Suppressor macrophage treated with lipopolysaccharide for 4 hours (primary cell): ENCODE results near the gene TAF3.

Source experiments
- DNase-seq: peaks from one replicate; pipeline ENCODE4 v3.0.0-alpha.2; 2020

The TAF3 gene

GRCh38 chr10:8036506-8037198 lies 218.3 kb downstream of the TAF3 start:
- DNase-seq, result no peak

- no peak for DNase-seq
Observed at GRCh38 chr10:8037199-8037801, 219.0 kb downstream of the TAF3 start.

- DNase-seq, result no peak
Observed at GRCh38 chr10:8037941-8038894, 219.9 kb downstream of the TAF3 start.

GRCh38 chr10:8039321-8039881 lies 221.1 kb downstream of the TAF3 start:
- DNase-seq, result no peak

- DNase-seq, result no peak
Observed at GRCh38 chr10:8040651-8041050, 222.3 kb downstream of the TAF3 start.

- DNase-seq, result no peak
Observed at GRCh38 chr10:8041284-8041991, 223.1 kb downstream of the TAF3 start.

- DNase-seq, result no peak
Observed at GRCh38 chr10:8041992-8042720, 223.9 kb downstream of the TAF3 start.

- no peak for DNase-seq
Observed at GRCh38 chr10:8042721-8043568, 224.6 kb downstream of the TAF3 start.

- no peak for DNase-seq
Observed at GRCh38 chr10:8043569-8044306, 225.4 kb downstream of the TAF3 start.

GRCh38 chr10:8044331-8044907 lies 226.1 kb downstream of the TAF3 start:
- no peak for DNase-seq

GRCh38 chr10:8044908-8045725 lies 226.8 kb downstream of the TAF3 start:
- no peak for DNase-seq

- no peak for DNase-seq
Observed at GRCh38 chr10:8045726-8046494, 227.6 kb downstream of the TAF3 start.

- no peak for DNase-seq
Observed at GRCh38 chr10:8047452-8048280, 229.4 kb downstream of the TAF3 start.

GRCh38 chr10:8048281-8049008 lies 230.1 kb downstream of the TAF3 start:
- DNase-seq, result no peak

- no peak for DNase-seq
Observed at GRCh38 chr10:8049045-8049864, 230.9 kb downstream of the TAF3 start.
